AG04449 (cell line): ENCODE measurements around the gene DPRX.
"Not testable (repeated sequence)": the region's sequence is repeated elsewhere in the genome, so short reads cannot be mapped to it uniquely, and the experiment has no call there.

Experiments used
- CTCF ChIA-PET: fragments of 350-600 bp; formaldehyde crosslinking; extraction: SDS; loops from one replicate; lab custom pipeline; 2021; ENCODE audit warnings: antibody characterized with exemption; lab: Yijun Ruan, JAX
- POLR2A ChIA-PET: fragments of 400-600, 350-600 bp; formaldehyde crosslinking; extraction: SDS; loops from one replicate; lab custom pipeline; 2020; ENCODE audit warnings: antibody characterized with exemption, inconsistent platforms; lab: Yijun Ruan, JAX
- DNase-seq: peaks from one replicate; pipeline ENCODE4 v3.0.0-alpha.2; 2010; ENCODE audit warnings: low read depth, low spot score
- H3K4me3 ChIP-seq: 2 replicates; pipeline ENCODE4 v1.5.1; 2011; ENCODE audit warnings: low read depth, mild to moderate bottlenecking, control low read depth, low read length
- TF ChIP-seq, protein P1 (sequence below): IDR thresholded peaks from one replicate; pipeline ENCODE4 v1.5.1; 2011; ENCODE audit warnings: mild to moderate bottlenecking, moderate library complexity, low read length, control low read depth, inconsistent platforms; ENCODE audit not compliant: insufficient read depth; ENCODE audit errors: missing control alignments

Gene DPRX

DNA sequence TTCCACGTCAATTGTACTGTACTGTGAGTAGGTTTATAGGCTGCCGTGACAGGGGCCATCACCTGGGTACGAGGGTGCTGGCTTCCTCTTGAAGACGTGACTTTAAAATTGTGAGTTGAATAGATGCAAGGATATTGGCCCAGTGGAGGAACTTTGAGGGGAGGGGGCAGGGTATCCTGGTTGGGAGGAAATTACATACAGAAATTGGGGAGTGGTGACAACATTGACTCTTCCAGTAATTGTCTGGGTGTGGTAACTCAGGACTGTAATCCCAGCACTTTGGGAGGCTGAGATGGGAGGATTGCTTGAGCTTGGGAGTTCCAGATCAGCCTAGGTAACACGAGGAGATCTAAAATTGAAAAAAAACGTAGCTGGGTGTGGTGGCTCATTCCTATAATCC is 30.4 kb downstream of the DPRX start:
- no peak for DNase-seq
- ChIA-PET POLR2A (no interaction called here), CTCF (no interaction called here)
- H3K4me3 ChIP-seq: no peak overlapping the region
- TF ChIP-seq, protein P1, sequence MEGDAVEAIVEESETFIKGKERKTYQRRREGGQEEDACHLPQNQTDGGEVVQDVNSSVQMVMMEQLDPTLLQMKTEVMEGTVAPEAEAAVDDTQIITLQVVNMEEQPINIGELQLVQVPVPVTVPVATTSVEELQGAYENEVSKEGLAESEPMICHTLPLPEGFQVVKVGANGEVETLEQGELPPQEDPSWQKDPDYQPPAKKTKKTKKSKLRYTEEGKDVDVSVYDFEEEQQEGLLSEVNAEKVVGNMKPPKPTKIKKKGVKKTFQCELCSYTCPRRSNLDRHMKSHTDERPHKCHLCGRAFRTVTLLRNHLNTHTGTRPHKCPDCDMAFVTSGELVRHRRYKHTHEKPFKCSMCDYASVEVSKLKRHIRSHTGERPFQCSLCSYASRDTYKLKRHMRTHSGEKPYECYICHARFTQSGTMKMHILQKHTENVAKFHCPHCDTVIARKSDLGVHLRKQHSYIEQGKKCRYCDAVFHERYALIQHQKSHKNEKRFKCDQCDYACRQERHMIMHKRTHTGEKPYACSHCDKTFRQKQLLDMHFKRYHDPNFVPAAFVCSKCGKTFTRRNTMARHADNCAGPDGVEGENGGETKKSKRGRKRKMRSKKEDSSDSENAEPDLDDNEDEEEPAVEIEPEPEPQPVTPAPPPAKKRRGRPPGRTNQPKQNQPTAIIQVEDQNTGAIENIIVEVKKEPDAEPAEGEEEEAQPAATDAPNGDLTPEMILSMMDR: no peak

DNA sequence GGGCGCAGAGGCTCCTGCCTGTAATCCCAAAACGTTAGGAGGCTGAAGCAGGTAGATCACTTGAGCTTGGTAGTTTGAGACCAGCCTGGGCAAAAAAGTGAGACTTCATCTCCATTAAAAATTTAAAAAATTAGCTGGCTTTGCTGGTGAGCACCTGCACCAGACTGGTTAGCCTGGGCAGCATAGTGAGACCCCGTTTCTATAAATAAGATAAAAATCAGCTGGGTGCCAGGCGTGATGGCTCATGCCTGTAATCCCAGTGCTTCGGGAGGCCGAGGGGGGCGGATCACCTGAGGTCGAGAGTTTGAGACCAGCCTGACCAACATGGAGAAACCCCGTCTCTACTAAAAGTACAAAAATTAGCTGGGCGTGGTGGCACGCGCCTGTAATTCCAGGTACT is 32.4 kb downstream of the DPRX start:
- ChIA-PET CTCF (no interaction called here), POLR2A (no interaction called here)
- DNase-seq: no peak
- H3K4me3 ChIP-seq: no peak overlapping the region
- TF ChIP-seq, protein P1: no peak

DNA sequence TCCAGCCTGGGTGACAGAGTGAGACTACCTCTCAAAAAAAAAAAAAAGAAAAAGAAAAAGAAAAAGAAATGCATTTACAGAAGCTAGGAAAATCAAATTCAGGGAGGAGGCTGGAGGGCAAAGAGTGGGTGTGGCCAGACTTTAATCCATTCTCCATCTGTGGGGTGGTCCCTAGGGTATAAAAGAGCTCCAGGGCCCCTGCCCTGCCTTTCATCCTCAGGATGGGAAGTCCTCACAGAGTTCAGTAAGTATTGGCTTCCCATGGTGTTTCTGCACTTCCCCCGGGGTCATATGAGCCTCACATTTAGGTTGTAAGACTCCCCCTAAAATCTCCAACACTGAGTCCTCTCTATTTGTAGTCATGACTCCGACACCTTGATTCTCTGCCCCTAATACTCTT is 33.0 kb downstream of the DPRX start:
- POLR2A ChIA-PET: no interaction called here
- TF ChIP-seq, protein P1: no peak
- no peak for DNase-seq
- H3K4me3 ChIP-seq: no peak overlapping the region
- CTCF ChIA-PET: no interaction called here

DNA sequence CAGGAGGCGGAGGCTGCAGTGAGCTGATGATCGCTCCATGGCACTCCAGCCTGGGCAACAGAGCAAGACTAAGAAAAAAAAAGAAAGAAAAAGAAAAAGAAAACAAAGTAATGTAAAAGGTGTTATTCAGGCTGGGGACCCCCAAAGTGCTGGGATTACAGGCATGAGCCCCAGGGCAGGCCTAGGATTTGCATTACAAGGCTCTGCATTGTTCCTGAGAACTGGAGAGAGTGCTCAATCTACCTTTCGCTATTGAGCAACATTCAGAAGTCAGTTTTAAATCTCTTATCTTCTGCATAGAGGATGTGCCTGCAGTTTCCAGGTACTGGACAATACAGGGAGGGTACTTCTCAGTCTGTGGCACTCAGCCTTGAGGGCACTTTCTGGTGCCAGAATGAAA is 34.5 kb downstream of the DPRX start:
- CTCF ChIA-PET, DNase-seq, H3K4me3 ChIP-seq, POLR2A ChIA-PET: not testable (repeated sequence)

- CTCF ChIA-PET, DNase-seq, POLR2A ChIA-PET: not testable (repeated sequence)
Observed at GRCh38 chr19:53668804-53669203, 37.0 kb downstream of the DPRX start.

GRCh38 chr19:53670345-53670744 is 38.5 kb downstream of the DPRX start:
- TF ChIP-seq, protein P1: no peak
- DNase-seq: no peak
- no peak overlapping the region for H3K4me3 ChIP-seq
- CTCF ChIA-PET: no interaction called here
- POLR2A ChIA-PET: no interaction called here

More at GRCh38 chr19:53668804-53669203, 37.0 kb downstream of the DPRX start:
- not testable (repeated sequence) for H3K4me3 ChIP-seq

GRCh38 chr19:53671663-53672062 is 39.9 kb downstream of the DPRX start:
- ChIA-PET POLR2A (no interaction called here), CTCF (no interaction called here)
- no peak overlapping the region for H3K4me3 ChIP-seq
- TF ChIP-seq, protein P1: no peak
- DNase-seq: no peak
